ENCODE results near the gene EI24. TPM values are rescaled to one million over a fixed set of nuclear protein-coding genes. Genes with fewer than 3 reads are reported as not detected.

EI24 gene
- total RNA-seq, 1 donor from 2014 or later = 68.0 TPM

- DNase-seq (ENCODE audit: low spot score, unreplicated experiment) = no peak
- H3K4me3 Mint-ChIP-seq (ENCODE audit: low read depth) = no peak overlapping the region
- H3K27me3 Mint-ChIP-seq = no peaks in the 10 kb centered on the region
- no peak overlapping the region for H3K27ac Mint-ChIP-seq
- TF ChIP-seq CTCF (IDR thresholded peaks at IDR 0.05; ENCODE audit: unreplicated experiment) = no peak
- peaks cover 25% of the 10 kb centered on the region for H3K36me3 Mint-ChIP-seq (ENCODE audit: insufficient read depth)
- no peaks in the 10 kb centered on the region for H3K9me3 Mint-ChIP-seq (ENCODE audit: low read depth)
- peaks cover 1% of the 10 kb centered on the region for H3K4me1 Mint-ChIP-seq (ENCODE audit: low read depth)
Measured at GRCh38 chr11:125600663-125601062, 31.4 kb downstream of the EI24 start.

GRCh38 chr11:125603207-125603606 lies 33.9 kb downstream of the EI24 start:
- no peaks in the 10 kb centered on the region for H3K9me3 Mint-ChIP-seq (ENCODE audit: low read depth)
- H3K4me3 Mint-ChIP-seq (ENCODE audit: low read depth) = no peak overlapping the region
- H3K27me3 Mint-ChIP-seq = no peaks in the 10 kb centered on the region
- peaks cover 1% of the 10 kb centered on the region for H3K4me1 Mint-ChIP-seq (ENCODE audit: low read depth)
- peaks cover 28% of the 10 kb centered on the region for H3K36me3 Mint-ChIP-seq (ENCODE audit: insufficient read depth)
- no peak for TF ChIP-seq CTCF (IDR thresholded peaks at IDR 0.05; ENCODE audit: unreplicated experiment)
- no peak for DNase-seq (ENCODE audit: low spot score, unreplicated experiment)
- H3K27ac Mint-ChIP-seq = no peak overlapping the region

GRCh38 chr11:125605417-125605816 lies 36.1 kb downstream of the EI24 start:
- Mint-ChIP-seq H3K4me3 (ENCODE audit: low read depth) (no peak overlapping the region), H3K27ac (no peak overlapping the region), H3K36me3 (ENCODE audit: insufficient read depth) (peaks cover 37% of the 10 kb centered on the region), H3K27me3 (no peaks in the 10 kb centered on the region), H3K9me3 (ENCODE audit: low read depth) (no peaks in the 10 kb centered on the region), H3K4me1 (ENCODE audit: low read depth) (no peaks in the 10 kb centered on the region)
- TF ChIP-seq CTCF (IDR thresholded peaks at IDR 0.05; ENCODE audit: unreplicated experiment) = no peak
- no peak for DNase-seq (ENCODE audit: low spot score, unreplicated experiment)

GRCh38 chr11:125609545-125609944 lies 40.3 kb downstream of the EI24 start:
- Mint-ChIP-seq H3K4me3 (ENCODE audit: low read depth) (no peak overlapping the region), H3K27me3 (no peaks in the 10 kb centered on the region), H3K36me3 (ENCODE audit: insufficient read depth) (peaks cover 49% of the 10 kb centered on the region), H3K4me1 (ENCODE audit: low read depth) (no peaks in the 10 kb centered on the region), H3K27ac (no peak overlapping the region), H3K9me3 (ENCODE audit: low read depth) (no peaks in the 10 kb centered on the region)
- no peak for DNase-seq (ENCODE audit: low spot score, unreplicated experiment)
- TF ChIP-seq CTCF (IDR thresholded peaks at IDR 0.05; ENCODE audit: unreplicated experiment) = no peak

- TF ChIP-seq CTCF (IDR thresholded peaks at IDR 0.05; ENCODE audit: unreplicated experiment) = no peak
- peaks cover 23% of the 10 kb centered on the region for H3K36me3 Mint-ChIP-seq (ENCODE audit: insufficient read depth)
- H3K4me1 Mint-ChIP-seq (ENCODE audit: low read depth) = no peaks in the 10 kb centered on the region
- H3K9me3 Mint-ChIP-seq (ENCODE audit: low read depth) = no peaks in the 10 kb centered on the region
- H3K27ac Mint-ChIP-seq = no peak overlapping the region
- H3K27me3 Mint-ChIP-seq = no peaks in the 10 kb centered on the region
- H3K4me3 Mint-ChIP-seq (ENCODE audit: low read depth) = no peak overlapping the region
- no peak for DNase-seq (ENCODE audit: low spot score, unreplicated experiment)
Measured at GRCh38 chr11:125618383-125618782, 49.1 kb downstream of the EI24 start.
